DND-41 (cell line): ENCODE measurements around the gene CTNS.

ENCODE experiments used
- CTCF ChIP-seq: IDR thresholded peaks from 2 replicates; pipeline ENCODE4 v1.5.1; 2012; ENCODE audit warnings: borderline replicate concordance, low read length, moderate library complexity, mild to moderate bottlenecking; ENCODE audit not compliant: poor library complexity, severe bottlenecking; ENCODE audit errors: extremely low read depth
- EZH2 ChIP-seq: IDR thresholded peaks from 3 replicates; pipeline ENCODE4 v1.6.1; 2012; ENCODE audit warnings: borderline replicate concordance, low read depth, mild to moderate bottlenecking, moderate library complexity, low read length, inconsistent platforms; ENCODE audit not compliant: severe bottlenecking

- no peak for TF ChIP-seq CTCF
- no peak for TF ChIP-seq EZH2
Measured at GRCh38 chr17:3641717-3642486, 5.3 kb downstream of the CTNS start.
